Heart left ventricle (tissue), 16 donors: ENCODE data around the gene NUDT14. TPM values are rescaled to one million over a fixed set of nuclear protein-coding genes. Genes with fewer than 3 reads are reported as not detected.
A peak's percentile ranks its signal among the peaks of the same experiment; 100 is the strongest.

Experiments
- ATAC-seq, 4 donors: fragments of 200-7000 bp; cut with Tn5 transposase; one replicate each; pipeline ENCODE4 v1.9.1; 2020 to 2022; ENCODE audit warnings: moderate library complexity in 4 of 4, mild to moderate bottlenecking in 3 of 4, moderate number of reproducible peaks in 1 of 4
- DNase-seq, 5 donors: peaks; one replicate each; pipeline ENCODE4 v3.0.0-alpha.2; 2020
- H3K27ac ChIP-seq, 12 donors: fragments of 200-600 bp; sonication (generic) in 4 of 12; one replicate each; pipeline versions ENCODE4 v1.5.0 to v1.8.0; 2016 to 2022; ENCODE audit warnings: mild to moderate bottlenecking in 2 of 12
- H3K27me3 ChIP-seq, 9 donors: fragments of 200-600 bp; sonication (generic) in 2 of 9; one replicate each; pipeline versions ENCODE4 v1.5.1 to v1.8.0; 2016 to 2022; ENCODE audit warnings: mild to moderate bottlenecking in 3 of 9
- H3K36me3 ChIP-seq, 9 donors: fragments of 200-600 bp; sonication (generic) in 2 of 9; one replicate each; pipeline versions ENCODE4 v1.5.0 to v1.8.0; 2018 to 2022; ENCODE audit warnings: mild to moderate bottlenecking in 2 of 9
- H3K4me1 ChIP-seq, 12 donors: fragments of 200-600 bp; sonication (generic) in 4 of 12; one replicate each; pipeline versions ENCODE4 v1.5.0 to v1.8.0; 2016 to 2022; ENCODE audit warnings: mild to moderate bottlenecking in 3 of 12
- H3K4me3 ChIP-seq, 12 donors: fragments of 200-600 bp; sonication (generic) in 4 of 12; one replicate each; pipeline versions ENCODE4 v1.5.0 to v1.8.0; 2017 to 2022; ENCODE audit warnings: mild to moderate bottlenecking in 9 of 12, moderate library complexity in 4 of 12
- H3K9me3 ChIP-seq, 12 donors: fragments of 200-600 bp; sonication (generic) in 4 of 12; one replicate each; pipeline versions ENCODE4 v1.5.0 to v1.8.0; 2016 to 2022; ENCODE audit warnings: mild to moderate bottlenecking in 1 of 12
- POLR2A ChIP-seq, 2 donors: fragments of 450-650 bp; IDR thresholded peaks; one replicate each; pipeline ENCODE4 v1.6.1; 2017; ENCODE audit warnings: antibody characterized with exemption in 2 of 2, mild to moderate bottlenecking in 2 of 2, moderate library complexity in 2 of 2
- WGBS, 4 donors: extraction: QIAGEN DNeasy Blood & Tissue Kit in 2 of 4; methylation state at CpG; one replicate each; pipeline versions ENCODE4 v1.1.5 to v1.1.7; 2013 to 2018; 5-methylcytosine and 5-hydroxymethylcytosine counted together
- intact Hi-C, 10 donors: fragments of 100-400 bp; cut with DNase I; formaldehyde crosslinking; loops; one replicate each; pipeline versions ENCODE4 v1.11.1 to v1.14.2; 2022
- polyA plus RNA-seq, 2 donors: library from polyadenylated mRNA; stranded (reverse); fragments of 200-250 nt; gene quantifications; one replicate each; pipeline ENCODE4 v1.2.3, GENCODE V29; 2013
- total RNA-seq, 9 donors: library from RNA; depleted of rRNA in 2 of 9; stranded (reverse); fragments of >200 nt in 2 of 9; fragmentation: NEBNext Ultra II Directional in 3 of 9; extraction: Animal tissue kit (Norgen Biotek cat#: 25700) in 3 of 9; gene quantifications; one replicate each; pipeline versions ENCODE4 v1.1.0 to v1.2.4, GENCODE V29; 2016 to 2023
- TF ChIP-seq, protein P1 (sequence below), 12 donors: fragments of 200-600 bp; sonication (generic) in 4 of 12; IDR thresholded peaks; one replicate each; pipeline versions ENCODE4 v1.5.0 to v1.8.0; 2018 to 2022; ENCODE audit warnings: antibody characterized with exemption in 12 of 12, mild to moderate bottlenecking in 5 of 12
- donor health status: ischemic (EF 13 %, LVEDD 7.1; RV severe dilation, severe dysfunction).
- donor health status: healthy with polysubstance abuse.
- donor health status: DM: no; HTN: yes; CAD: no.
- donor health status: DM: no; HTN: no; CAD: no.
- donor health status: ischemic (EF 25% LVEDD 6.9; RV normal size, moderate dysfunction).
- donor health status: ischemic (EF 25% LVEDD 5.7; RV mildly dilated, moderate dysfunction).
- donor health status: healthy.
- donor health status: DM: yes; HTN: yes; CAD: no.
- donor health status: ischemic (EF 35%, LVEDD 5.7; RV mildly dilated, moderate dysfunction).
- donor health status: nonischemic (EF 11% LVEDD 7.7; RV severe dilation, severe dysfunction).
- donor health status: DM: yes; HTN: yes; CAD: no.
- donor health status: PGD.
- donor health status: ischemic (EF 29% LVEDD 5.4; RV normal size, mild dysfunction).
- donor health status: nonischemic (EF 23%, LVEDD 6.1; RV moderate dilation, normal function).

Gene NUDT14
- total and polyA plus RNA-seq, 11 donors, result 14.3 to 48.9 (median 23.8) TPM

DNA sequence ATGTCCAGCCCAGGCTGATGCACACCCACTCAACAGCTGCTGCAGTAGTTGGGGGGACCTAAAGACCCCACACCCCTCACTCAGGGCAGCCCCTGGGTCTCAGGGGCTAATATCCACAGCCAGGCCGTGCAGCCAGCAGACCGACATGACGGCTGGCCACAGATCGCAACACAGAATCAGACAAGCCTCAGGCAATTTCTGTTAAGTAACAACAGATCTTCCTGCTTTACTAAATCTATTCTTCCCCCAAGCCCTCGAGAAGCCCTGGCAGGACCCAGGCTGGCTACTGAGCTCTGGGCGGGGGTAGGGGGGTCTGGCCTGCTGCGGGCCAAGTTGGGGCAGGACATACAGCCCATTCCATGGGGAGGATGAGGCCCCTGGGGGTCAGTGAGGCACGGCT lies 28.0 kb upstream of the NUDT14 start:
- no peak for TF ChIP-seq POLR2A (IDR thresholded peaks at IDR 0.05)
- TF ChIP-seq, protein P1, sequence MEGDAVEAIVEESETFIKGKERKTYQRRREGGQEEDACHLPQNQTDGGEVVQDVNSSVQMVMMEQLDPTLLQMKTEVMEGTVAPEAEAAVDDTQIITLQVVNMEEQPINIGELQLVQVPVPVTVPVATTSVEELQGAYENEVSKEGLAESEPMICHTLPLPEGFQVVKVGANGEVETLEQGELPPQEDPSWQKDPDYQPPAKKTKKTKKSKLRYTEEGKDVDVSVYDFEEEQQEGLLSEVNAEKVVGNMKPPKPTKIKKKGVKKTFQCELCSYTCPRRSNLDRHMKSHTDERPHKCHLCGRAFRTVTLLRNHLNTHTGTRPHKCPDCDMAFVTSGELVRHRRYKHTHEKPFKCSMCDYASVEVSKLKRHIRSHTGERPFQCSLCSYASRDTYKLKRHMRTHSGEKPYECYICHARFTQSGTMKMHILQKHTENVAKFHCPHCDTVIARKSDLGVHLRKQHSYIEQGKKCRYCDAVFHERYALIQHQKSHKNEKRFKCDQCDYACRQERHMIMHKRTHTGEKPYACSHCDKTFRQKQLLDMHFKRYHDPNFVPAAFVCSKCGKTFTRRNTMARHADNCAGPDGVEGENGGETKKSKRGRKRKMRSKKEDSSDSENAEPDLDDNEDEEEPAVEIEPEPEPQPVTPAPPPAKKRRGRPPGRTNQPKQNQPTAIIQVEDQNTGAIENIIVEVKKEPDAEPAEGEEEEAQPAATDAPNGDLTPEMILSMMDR (IDR thresholded peaks at IDR 0.05), result no peak
- no peak for DNase-seq
- Histone ChIP-seq H3K9me3 (no peaks in the 10 kb centered on the region), H3K27me3 (no peaks in the 10 kb centered on the region), H3K36me3 (peaks cover 0 to 41% (median 20%) of the 10 kb centered on the region in 9 donors), H3K4me3 (no peak overlapping the region), H3K27ac (no peak overlapping the region), H3K4me1 (peaks cover 0 to 38% (median 26%) of the 10 kb centered on the region in 12 donors)
- no peak for ATAC-seq
- intact Hi-C loops, result loop anchor here in 3 of 10 donors (10.0 kb wide), 2 partner anchors 46 to 234 kb away; partner anchors contain the start of gene AHNAK2 (in 1 of the 3)
- WGBS, 4 donors, result 93 to 98% (median 96%) methylated on average over 7 to 8 of the region's 8 CpGs

DNA sequence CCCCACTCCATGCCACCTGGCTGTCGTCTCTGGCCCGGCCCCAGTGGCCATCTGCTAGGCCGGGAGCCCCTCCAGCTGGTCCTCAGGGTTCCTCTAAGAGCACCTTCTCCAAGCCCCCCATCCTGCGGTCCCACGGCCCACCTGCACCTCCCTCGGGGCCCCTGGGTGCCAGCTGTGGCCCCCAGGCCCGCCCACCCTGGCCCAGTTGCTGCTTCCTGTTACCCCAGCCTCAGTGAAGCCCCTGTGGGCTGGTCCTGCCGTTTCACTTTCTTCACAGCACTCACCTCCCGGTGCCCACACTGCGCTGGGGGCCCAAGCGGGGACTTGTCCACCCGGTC lies 27.6 kb upstream of the NUDT14 start:
- no peak for DNase-seq
- no peaks in the 10 kb centered on the region for H3K9me3 ChIP-seq
- intact Hi-C loops, result loop anchor here in 3 of 10 donors (10.0 kb wide), 2 partner anchors 46 to 234 kb away; partner anchors contain the start of gene AHNAK2 (in 1 of the 3)
- H3K4me3 ChIP-seq, result no peak overlapping the region
- TF ChIP-seq POLR2A (IDR thresholded peaks at IDR 0.05), result no peak
- TF ChIP-seq, protein P1 (IDR thresholded peaks at IDR 0.05), result no peak
- peaks cover 0 to 38% (median 18%) of the 10 kb centered on the region in 9 donors for H3K36me3 ChIP-seq
- no peak for ATAC-seq
- H3K4me1 ChIP-seq, result peaks cover 0 to 42% (median 29%) of the 10 kb centered on the region in 12 donors
- 93 to 97% (median 95%) methylated on average over 11 to 12 of the region's 12 CpGs for WGBS, 4 donors
- no peaks in the 10 kb centered on the region for H3K27me3 ChIP-seq
- no peak overlapping the region for H3K27ac ChIP-seq

GRCh38 chr14:105207996-105208737 lies 27.1 kb upstream of the NUDT14 start:
- H3K36me3 ChIP-seq, result peaks cover 0 to 33% (median 14%) of the 10 kb centered on the region in 9 donors
- H3K4me3 ChIP-seq, result no peak overlapping the region
- H3K27ac ChIP-seq, result peak overlapping the region in 4 of 12 donors; percentile 59 to 72 (median 68)
- WGBS, 4 donors, result 88 to 91% (median 89%) methylated on average over 23 to 25 of the region's 25 CpGs
- DNase-seq (peak in 1 of 5 donors; percentile 21), ATAC-seq (no peak)
- H3K9me3 ChIP-seq, result no peaks in the 10 kb centered on the region
- peaks cover 0 to 48% (median 31%) of the 10 kb centered on the region in 12 donors for H3K4me1 ChIP-seq
- intact Hi-C loops, result loop anchor here in 3 of 10 donors (10.0 kb wide), 2 partner anchors 47 to 233 kb away; partner anchors contain the start of gene AHNAK2 (in 1 of the 3)
- no peaks in the 10 kb centered on the region for H3K27me3 ChIP-seq
- TF ChIP-seq, protein P1 (IDR thresholded peaks at IDR 0.05), result no peak
- TF ChIP-seq POLR2A (IDR thresholded peaks at IDR 0.05), result no peak

DNA sequence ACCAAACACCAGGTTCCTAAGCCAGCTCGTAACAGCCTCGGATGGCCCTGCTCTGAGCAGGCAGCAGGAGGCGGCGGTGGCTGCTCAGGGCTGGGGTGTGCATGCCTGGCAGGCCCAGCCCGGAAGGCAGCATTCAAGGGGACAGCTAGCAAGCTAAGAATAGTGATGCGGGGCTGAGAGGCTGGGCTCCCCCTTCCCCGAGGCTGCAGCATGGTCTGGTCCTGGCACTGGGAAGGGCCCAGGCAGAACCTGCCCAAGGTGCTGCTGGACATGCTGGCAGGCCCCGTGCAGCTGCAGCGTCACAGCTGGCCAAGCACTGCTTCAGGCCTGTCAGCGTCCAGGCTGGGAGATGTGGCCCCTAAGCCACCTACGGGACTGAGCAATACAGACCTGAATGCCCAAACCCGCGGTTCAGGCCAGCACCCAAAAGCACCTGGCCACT lies 26.4 kb upstream of the NUDT14 start:
- peak in 2 of 5 donors; percentile 79 to 80 for DNase-seq
- Histone ChIP-seq H3K27me3 (no peaks in the 10 kb centered on the region), H3K9me3 (no peaks in the 10 kb centered on the region), H3K36me3 (peaks cover 0 to 29% (median 14%) of the 10 kb centered on the region in 9 donors), H3K27ac (peak overlapping the region in 9 of 12 donors; percentile 3 to 72 (median 59)), H3K4me1 (peaks cover 0 to 54% (median 36%) of the 10 kb centered on the region in 12 donors), H3K4me3 (no peak overlapping the region)
- ATAC-seq, result peak; percentile 29 to 63 (median 53)
- 25 to 55% (median 52%) methylated on average over 2 to 13 of the region's 13 CpGs for WGBS, 4 donors
- TF ChIP-seq, protein P1 (IDR thresholded peaks at IDR 0.05), result peak in 7 of 12 donors; percentile 10 to 41 (median 22)
- no peak for TF ChIP-seq POLR2A (IDR thresholded peaks at IDR 0.05)
- intact Hi-C loops, result loop anchor here in 3 of 10 donors (10.0 kb wide), 2 partner anchors 47 to 233 kb away; partner anchors contain the start of gene AHNAK2 (in 1 of the 3)
